Activated CD8-positive, alpha-beta memory T cell treated with anti-CD3 and anti-CD28 coated beads, Interleukin-2, amount 50 U/mL, for 4 hours (primary cell): ENCODE results near the gene ZNF205.

Experiments used
- DNase-seq: peaks from one replicate; pipeline ENCODE4 v3.0.0-alpha.2; 2020

The ZNF205 gene

DNA sequence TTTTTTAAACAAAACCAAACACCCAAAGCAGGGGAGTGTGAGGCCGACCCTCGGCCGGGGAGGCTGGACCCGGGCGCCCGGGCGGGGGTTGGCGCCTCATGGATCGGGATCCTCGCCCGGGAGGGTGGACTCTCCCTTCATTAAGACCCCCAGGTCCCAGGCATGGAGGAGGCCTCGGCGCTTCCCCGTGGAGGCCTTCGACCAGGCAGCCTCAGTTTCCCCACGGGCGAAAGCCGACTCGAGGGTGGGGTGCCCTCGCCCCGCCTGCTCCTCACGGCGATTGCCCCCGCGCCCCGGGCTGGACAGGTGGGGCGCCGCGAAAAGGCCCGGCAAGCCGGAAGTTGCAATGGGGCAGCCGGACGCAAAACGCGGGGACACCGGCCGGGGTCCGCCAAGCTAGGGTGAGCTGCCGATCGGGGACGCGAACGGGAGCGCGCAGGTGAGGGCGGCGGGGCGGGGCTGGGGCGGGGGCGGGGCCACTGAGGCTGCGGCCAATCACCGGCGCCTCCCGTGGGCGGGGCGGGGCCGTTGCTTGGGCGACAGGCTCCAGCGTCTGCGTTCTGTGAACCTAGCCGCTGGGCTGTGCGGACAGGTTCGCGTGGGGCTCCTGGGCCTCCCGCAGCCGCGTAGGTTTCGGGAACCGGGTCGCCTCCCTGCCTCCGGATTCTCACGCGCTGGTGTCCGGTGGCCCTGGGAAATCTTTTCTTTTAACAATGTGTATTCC is 6.0 kb upstream of the ZNF205 start:
- DNase-seq: peak; percentile 90

DNA sequence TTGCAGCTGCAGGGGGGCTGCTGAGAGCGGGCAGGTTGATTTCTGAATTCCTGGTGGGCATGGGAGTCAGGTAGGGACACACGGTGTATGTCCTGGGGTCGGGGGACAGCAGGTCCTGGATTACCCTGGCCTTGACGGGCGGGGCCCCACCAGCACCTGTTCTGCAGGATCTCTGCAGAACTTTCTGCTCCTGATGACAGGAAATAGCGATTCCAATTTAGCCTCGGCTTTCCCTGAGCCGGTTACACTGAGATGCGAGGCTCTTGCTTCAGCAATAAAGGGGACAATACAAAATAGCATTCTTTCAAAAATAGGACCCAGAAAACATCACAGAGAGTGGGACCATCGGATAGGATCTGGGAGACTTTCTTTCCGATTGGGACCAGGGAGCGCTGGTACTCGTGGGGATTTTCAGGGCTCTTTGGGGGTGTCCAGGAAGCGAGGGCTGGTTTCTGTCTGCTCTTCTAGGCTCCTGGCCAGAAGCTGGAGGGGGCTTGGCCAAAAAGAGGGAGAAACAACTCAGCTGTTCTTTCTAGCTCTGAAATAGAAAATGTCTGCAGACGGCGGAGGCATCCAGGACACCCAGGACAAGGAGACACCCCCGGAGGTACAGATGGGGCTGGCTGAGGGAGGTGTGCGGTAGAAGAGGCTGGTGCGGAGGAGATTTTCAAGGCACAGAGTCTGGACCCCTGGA is 642 bp downstream of the ZNF205 start:
- DNase-seq: no peak

DNA sequence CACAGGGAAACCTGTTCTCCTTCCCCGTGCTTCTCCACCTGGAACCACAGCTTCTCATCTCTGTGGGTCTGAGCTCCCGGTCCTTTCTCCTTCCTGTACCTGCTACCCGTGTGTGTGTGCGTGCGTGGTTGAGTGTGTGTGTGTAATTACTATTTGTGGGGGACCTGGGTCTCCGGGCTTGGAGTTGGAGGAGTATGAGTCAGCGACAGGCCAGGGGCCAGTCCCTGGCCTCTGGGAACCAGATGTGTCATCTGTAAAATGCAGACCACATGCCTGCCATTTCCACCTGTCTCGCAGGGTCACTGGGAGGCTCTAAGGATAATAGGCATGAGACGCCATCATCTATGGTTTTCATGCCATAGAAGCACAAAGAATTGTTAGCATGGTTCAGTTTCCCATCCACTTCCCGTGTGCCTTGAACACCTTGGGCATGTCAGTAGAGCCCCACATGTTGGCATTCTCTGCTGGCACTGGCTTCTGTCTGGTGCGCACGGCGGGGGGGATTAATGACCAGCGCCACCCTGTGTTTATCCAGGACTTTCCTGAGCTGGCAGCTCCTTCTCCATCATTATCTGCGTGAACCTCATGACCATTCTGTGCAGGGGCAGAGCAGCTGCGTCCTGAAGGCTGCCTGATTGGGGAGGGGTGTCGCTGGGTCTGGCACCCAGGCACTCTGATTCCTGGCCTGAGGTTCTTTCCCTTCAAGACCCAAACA is 1.5 kb downstream of the ZNF205 start:
- DNase-seq: no peak

DNA sequence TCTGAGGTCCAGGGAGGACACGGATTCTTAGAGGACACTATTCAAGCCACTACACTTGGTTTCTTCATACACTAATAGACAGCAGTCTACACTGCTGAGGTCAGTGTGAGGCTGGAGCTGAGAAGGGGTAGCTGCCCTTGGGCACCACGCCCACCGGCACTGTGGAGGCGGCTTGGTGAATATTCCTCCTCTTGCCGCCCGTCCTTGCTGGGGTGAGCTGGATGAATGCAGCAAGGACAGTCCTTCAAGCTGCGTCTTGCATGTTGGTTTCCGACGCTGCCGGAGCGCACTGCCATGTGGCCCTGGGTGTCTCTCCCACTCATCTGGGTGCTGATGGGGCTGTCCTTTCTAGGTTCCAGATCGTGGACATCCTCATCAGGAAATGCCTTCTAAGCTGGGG is 2.6 kb downstream of the ZNF205 start:
- no peak for DNase-seq

DNA sequence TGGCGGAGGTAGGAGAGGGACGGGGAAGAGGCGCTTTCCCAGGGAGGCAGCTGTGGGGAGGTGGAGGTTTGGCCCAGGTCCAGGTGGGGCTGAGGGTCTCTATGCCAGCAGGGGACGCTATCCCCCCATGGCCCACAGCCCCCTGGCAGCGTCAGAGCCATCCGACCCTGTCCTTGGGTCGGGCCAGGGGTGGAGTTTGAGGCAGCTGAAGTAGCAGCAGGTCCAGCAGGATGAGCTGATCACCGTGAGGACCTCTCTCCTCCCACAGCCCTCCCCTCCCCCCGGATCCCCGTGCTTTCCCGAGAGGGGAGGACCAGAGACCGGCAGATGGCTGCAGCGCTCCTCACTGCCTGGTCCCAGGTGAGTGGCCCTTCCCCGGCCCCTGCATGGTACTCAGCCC is 3.2 kb downstream of the ZNF205 start:
- DNase-seq: no peak

DNA sequence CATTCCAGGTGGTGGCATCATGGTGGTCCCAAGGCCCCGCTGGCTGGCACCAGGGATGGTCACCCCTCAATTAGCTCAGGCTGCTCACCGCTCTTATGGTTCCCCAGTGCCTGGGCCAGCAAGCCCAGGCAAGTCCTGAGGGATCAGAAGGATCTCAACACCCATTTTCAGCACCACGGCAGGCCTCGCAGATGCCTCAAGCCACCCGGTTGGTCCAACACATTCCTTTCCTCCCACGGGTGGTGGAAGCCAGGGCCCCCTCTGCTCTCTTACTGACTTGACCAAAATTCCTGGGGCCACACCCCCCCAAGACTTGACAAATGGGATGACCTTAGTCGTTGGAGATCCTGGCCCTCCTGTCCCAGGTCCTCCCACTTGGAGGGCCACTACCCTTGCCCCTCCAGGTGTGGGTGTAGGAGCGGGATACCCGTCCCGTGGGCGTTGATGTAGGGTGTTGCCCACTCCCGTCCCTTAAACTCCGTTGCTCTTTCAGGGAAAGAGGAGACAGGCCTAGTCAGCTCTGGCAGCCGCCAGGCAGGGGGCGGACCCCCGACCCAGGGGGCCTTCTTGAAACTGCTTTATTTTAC is 5.9 kb downstream of the ZNF205 start:
- DNase-seq: no peak

DNA sequence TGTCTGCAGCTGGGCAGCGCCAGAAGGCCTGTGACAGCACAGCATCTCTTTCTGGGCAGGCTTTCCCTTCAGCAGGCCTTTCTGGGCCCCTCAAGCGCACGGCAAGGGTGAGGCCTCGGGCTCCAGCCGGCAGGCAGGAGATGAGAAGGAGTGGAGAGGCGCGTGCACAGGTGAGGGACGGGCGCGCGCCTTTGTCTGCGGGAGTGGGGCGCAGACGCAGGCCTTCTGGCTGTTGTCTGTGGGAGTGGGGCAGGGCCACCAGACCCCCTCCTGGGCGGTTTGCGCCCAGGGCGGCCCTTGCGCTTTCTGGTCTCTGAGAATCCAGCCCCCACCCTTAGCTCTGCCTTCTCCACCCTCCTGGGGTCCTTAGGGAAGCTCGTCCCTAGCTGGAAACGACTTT is 6.5 kb downstream of the ZNF205 start:
- no peak for DNase-seq

DNA sequence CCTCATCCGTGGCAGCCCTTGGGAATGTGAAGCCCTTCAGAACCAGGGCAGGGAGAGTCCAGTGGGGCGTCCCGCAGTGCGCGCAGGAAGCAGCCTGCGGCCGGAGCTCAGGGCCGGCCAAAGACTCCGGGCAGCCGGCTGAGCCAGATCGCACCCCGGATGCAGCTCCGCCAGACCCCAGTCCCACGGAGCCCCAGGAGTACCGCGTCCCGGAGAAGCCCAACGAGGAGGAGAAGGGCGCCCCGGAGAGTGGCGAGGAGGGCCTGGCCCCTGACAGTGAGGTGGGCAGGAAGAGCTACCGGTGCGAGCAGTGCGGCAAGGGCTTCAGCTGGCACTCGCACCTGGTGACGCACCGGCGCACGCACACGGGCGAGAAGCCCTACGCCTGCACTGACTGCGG is 6.9 kb downstream of the ZNF205 start:
- no peak for DNase-seq

DNA sequence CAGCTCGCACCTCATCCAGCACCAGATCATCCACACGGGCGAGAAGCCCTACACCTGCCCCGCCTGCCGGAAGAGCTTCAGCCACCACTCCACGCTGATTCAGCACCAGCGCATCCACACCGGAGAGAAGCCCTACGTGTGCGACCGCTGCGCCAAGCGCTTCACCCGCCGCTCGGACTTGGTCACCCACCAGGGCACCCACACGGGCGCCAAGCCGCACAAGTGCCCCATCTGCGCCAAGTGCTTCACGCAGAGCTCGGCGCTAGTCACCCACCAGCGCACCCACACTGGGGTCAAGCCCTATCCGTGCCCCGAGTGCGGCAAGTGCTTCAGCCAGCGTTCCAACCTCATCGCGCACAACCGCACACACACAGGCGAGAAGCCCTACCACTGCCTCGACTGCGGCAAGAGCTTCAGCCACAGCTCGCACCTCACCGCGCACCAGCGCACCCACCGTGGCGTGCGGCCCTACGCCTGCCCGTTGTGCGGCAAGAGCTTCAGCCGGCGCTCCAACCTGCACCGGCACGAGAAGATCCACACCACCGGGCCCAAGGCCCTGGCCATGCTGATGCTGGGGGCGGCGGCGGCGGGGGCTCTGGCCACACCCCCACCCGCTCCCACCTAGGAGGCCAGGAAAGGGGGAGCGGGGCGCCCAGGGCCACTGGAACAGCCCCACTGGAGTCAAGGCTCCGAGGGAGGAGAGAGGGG is 7.5 kb downstream of the ZNF205 start:
- no peak for DNase-seq

DNA sequence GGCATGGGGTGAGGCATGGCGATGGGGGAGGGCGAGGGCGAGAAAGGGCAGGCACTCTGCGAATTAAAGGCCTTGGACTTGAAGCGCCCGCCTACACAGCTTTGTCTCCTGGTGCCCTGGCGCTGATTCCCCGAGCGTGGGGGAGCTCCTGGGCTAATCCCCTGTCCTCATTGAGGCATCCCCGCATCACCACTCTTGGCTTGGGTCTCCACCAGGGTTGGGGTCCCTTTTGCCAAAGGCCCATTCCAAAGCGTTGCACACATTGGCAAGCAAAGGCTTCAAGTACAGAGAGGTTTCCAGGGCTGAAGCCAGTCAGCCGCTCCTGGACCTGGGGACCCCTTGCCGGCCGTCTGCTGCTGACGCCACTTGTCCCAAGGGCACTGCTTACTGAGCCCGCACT is 8.0 kb downstream of the ZNF205 start:
- no peak for DNase-seq

DNA sequence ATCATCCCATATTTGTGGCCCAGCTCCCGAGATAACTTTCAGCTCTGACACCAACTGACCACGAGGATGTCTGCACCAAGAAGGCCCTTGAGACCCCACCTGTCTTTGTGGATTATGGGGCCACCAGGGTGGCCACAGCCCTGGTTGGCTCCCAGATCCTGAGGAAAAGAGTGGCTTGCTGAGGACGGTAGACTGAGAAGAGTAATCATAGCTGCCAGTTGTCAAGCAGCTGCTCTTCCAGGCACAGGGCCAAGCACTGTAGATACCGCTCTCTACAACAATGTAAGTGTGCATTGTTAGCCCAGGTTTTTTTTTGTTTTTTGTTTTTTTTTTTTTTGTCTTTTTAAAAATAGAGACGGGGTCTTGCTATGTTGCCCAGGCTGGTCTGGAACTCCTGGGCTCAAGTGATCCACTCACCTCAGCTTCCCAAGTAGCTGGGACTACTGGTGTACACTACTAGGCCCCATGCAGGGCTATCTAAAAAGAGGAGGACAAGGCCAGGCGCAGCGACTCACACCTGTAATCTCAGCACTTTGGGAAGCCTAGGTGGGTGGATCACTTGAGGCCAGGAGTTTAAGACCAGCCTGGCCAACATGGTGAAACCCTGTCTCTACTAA is 9.6 kb downstream of the ZNF205 start:
- DNase-seq: no peak

DNA sequence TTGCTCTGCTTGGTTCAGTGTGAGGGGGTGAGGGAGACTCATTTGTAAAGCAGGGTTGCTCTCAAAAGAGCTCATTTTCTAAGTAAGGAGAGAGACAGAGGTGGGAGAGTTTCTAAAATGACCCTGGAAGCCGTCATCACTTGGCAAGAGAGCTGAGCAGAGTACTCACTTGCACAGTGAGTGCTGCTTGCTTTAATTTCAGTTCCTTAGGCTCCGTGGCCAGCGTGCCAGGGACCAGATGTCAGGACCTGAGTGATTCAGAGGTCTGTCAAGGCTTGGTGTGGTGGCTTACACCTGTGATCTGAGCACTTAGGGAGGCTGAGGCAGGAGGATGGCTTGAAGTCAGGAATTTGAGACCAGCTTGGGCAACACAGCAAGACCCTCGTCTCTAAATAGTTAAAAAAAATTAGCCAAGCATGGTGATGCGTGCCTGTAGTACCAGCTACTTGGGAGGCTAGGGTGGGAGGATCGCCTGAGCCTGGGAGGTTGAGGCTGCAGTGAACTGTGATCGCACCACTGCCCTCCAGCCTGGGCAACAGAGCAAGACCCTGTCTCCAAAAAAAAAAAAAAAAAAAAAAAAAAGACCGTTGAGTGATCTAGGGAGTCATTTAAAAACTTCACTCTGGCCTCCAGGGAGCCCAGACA is 10.7 kb downstream of the ZNF205 start:
- DNase-seq: no peak

DNA sequence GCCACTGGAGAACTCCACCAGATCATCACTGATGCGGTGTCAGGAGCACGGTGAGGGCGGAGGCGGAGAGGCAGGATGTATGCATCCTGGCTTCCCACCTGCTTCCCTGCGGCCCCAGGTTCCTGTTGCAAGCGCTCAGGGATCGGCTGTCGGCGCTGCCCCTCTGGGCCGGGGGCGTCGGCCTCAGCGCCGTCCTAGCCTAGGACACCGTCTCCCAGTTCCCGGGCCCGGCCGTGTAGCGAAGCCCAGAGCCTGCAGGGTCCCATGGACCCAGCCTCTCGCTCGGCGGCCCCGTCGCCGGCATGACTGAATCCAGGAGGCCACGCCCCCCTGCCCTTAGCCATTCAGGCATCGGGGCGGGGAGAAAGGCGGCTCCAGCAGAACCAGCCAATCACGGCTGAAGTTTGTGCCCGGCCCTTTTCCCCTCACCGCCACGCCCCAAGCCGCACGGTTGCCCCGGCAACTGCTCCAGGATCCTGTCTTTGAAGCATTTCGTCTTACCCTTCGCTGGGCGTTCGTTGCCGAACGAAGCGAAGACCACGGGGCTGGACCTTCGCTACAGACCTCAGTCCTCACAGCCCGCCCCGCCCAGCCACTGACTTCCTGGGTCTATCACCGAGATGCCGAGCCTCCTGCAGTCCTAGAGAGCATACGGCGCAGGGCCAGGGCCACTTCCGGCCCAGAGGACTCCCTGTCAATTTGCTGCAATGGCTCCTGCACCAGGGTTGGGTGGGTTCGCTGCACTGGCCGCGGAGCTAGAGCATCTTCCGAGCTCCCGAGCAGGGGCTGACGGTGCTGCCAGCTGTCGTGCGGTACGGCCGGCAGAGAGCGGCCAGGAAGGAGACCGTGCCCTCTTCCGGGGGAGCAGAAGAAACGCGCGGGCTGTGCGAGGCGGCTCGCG is 11.8 kb downstream of the ZNF205 start:
- DNase-seq: peak; percentile 97

DNA sequence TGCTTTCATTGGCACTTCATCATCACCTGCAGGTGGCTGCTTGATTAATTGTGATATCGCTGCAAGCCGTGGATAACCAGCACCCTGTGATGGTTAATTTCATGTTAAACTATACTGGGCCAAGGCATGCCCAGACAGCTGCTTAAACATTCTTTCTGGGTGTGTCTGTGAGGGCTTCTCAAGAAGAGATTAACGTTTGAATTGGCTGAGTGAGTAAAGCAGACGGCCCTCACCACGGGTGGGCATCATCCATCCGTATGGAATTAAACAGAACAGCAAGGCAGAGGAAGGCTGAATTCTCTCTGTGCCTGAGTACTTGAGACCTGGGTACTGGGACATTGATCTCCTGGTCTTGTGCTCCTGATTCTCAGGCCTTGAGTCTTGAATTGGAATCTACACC is 15.4 kb downstream of the ZNF205 start:
- DNase-seq: no peak

DNA sequence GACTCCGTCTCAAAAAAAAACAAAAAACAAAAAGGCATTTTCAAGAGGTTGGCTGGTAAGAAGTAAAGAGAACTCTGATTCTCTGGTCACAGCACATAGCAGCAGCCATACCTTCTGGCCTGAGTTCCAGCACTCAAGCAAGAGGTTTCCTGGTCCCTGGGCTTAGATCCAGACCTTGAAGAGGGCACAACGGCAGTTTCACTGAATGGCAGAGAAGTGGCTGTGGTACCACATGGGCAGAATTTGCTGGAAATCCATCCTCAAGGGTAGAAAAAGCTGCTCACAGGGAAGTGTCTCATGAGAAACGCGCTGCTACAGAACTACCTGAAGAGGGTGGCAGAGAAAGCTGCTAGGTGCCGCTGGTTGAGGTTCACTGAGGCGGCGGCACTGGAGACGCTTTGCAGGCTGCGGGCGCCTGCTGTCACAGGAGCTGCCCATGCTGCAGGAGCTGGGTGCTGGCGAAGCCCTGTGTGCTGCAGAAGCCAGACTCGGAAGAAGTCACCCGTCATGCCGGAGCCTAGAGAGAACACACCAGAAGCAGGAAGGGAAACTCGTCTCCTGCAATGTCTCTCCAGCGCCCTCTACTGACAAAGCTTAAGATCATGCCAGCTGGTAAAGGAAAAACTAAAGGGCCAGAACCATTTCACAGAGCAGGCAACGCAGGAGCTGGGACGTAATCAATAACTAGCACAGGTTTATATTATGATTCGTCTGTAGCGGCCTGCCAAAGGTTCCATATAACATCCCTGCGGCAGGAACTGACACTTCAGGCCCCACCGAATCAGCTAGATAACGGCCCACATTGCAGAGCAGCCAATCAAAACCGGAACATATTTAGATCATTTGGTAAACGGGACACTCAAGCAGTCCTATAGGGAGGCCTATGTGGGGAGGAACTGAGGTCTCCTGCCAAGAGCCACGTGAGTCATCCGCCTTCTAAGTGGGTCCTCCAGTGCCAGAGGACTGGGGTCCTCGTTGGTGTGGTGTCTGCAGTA is 17.0 kb downstream of the ZNF205 start:
- DNase-seq: peak; percentile 68

DNA sequence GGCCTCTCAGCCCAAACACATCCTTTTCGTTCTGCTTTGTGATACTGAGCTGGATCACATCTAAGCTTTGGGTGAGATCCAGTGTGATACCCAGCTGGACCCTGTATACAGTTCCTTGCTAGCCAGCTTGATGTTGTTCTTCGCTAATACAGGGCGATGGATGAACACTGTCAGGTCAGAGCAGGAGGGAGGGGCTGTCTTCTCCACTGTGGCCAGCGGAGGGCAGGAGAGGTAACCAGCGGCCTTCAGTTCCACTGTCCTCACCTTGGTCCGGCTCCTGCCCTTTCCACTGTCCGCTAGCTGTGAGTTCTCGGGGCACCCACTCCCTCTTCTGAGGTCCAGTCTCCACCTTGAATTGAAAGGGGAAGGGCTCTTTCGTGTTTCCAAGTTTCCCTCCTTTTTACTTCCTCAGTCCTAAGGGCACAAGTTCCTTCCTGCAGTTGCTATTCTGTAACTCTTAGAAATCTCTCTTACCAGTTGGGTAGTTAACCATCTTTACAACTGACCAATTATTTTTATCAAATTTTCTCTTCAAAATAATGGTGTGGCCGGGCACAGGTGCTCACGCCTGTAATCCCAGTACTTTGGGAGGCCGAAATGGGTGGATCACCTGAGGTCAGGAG is 19.5 kb downstream of the ZNF205 start:
- peak; percentile 36 for DNase-seq

DNA sequence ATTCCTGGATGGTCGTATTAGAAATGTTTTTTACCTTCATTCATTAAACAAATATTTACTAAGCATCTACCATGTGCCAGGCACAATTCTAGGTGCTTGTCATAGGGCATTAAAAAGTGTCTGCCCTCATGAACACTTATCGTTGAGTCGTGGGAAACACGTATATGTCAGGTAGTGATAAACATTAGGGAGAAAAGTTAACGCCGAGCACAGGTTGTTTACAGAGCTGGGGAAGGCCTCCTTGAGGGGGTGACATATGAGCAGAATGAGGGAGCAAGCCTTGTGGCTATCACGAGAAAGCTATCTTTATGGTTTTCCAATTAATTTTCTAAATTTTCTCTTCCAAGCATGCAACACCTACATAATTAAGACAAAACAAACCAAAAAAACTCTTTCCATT is 21.5 kb downstream of the ZNF205 start:
- DNase-seq: no peak

DNA sequence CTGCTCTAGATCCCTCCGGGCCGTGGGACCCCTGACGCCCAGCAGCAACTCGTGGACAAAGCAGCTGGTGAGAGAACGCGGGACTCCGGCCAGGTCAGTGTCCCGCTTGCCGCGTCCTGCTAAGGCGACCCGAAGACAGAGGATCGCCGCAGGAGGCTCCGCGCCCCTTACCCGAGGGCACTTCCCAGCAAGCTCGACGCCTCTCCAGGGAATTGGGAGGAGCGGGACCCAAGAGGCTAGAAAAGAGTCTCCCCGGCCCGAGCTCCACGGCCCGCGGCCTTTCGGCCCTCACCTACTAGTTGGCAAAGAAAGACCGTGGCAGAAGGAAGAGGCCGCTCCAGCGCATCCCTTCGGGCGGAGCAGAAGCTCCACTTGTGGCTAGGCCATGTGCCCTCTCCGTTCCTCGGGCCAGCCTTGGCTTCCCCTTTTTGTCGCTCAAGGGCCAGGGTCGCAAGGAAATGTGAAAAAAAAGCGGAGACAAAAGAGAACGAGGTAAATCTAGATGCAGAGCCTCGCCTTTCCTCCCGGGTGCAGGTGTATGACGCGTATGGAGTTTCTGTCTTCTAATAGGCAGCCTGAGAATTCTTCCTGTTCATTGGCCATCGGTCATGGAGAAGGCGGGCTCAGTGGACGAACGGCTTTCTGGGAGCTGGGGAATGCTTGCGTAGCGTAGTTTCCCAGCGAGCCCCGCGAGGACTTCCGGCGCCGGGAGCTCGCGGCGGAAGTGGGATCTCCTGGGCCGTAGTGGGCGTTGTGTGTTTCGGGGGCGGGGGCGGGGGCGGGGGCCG is 22.1 kb downstream of the ZNF205 start, which contains the start of gene ZNF213:
ZNF213 (plus strand) TSS at position 692 of the 788 bp plus-strand sequence. CDS start 2,252 bp downstream, outside the sequence.
- DNase-seq: peak; percentile 87
